Measurements from ENCODE around the gene SLC38A5.

The SLC38A5 gene

DNA sequence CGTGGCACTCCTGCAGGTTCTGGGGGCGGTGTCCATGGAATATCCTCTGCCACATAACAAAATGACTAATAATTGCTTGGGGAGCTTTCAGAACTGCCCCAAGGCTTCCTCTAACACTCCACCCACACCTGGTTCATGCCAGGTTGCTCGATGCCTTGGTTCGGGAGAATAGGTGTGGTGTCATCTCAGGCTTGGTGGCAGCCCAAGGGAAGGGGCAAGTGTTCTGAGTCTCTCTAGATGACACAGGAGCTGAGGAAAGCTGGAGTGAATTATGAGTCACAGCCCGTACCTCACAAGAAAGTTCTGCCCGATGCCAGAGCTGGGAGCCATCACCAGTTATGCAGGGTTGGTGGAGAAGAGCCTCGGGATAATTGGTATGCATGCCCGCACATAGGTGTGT is 20.6 kb upstream of the SLC38A5 start:
- DNase-seq, result no peak

DNA sequence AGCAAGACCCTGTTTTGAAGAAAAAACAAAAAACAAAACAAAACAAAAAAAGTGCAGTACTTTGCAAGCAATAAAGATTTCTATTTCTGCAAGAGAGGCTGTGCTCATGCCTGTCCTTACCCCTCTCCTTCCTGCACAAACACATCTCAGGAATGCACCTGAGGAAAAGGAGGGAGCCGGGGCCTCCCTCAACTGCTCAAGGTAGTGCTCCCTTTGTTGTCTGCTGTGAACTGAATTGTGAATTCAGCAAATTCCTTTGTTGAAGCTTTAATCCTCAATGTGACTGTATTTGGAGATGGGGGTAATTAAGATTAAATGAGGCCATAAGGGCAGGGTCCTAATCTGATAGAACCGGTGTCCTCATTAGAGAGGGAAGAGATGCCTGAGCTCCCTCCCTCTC is 19.8 kb upstream of the SLC38A5 start:
- no peak for DNase-seq

DNA sequence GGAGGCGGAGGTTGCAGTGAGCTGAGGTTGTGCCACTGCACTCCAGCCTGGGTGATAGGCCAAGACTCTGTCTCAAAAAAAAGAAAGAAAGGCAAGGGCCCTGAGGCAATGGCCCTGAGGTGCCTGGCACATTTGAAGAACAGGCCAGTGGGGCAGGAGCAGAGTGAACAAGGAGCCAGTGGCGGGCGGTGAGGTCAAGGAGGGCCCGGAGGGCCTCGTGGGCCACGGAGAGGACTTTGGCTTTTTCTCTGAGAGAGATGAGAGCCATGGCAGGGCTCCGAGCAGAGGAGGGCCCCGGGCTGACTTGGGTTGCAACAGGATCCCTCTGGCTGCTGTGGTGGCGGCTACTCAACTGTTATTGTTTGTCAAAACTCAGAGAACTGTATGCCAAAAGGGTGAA is 19.2 kb upstream of the SLC38A5 start:
- DNase-seq, result no peak

DNA sequence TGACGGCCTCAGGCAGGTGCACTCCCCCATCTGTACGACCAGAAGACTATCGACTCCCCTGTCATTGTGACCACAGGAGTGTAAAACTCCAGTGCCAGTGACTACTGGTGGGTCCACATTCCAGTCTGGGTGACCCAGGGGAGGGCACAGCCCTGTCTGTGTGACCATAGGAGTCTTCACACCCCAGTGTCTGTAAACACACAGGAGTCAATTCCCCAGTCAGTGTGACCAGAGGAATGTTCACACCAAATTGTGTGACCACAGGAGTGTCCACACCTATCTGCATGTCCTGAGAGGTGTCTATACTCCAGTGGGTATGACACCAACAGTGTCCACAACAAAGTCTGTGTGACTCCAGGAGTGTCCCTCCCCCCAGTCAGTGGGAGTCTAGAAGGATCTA is 18.0 kb upstream of the SLC38A5 start:
- no peak for DNase-seq

DNA sequence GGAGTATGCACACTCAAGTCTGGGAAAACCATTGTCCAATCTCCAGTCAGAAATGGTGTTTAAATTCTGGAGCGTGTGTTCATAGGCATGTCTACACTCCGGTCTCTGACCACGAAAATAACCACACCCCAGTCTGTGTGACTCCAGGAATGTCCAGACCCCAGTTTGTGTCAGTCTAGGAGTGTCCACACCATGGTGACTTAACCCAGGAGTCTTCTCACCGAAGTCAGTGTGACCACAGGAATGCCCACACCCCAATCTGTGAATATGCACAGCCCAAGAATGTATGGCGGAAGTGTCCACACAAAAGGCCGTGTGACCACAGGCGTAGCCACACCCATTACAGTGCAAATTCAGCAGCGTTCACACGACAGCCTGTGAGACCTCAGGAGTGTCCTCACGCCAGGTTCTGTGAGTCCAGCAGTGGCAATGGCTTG is 17.3 kb upstream of the SLC38A5 start:
- no peak for DNase-seq

DNA sequence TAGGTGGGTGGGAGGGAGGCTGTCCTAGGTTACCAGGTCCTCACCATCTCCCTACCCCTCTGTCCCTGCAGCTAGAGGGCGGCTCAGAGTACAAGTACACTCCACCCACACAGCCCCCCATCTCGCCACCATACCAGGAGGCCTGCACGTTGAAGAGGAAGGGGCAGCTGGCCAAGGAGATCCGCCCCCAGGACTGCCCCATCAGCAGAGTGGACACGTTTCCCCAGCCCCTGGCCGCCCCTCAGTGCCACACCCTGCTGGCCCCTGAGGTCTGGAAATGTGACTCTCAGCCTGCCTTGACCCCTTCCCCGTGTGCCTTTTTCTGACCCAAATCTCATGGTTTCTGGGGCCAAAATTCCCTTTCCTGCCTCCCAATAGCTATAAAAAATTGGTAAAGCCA is 12.5 kb upstream of the SLC38A5 start:
- DNase-seq, result no peak

DNA sequence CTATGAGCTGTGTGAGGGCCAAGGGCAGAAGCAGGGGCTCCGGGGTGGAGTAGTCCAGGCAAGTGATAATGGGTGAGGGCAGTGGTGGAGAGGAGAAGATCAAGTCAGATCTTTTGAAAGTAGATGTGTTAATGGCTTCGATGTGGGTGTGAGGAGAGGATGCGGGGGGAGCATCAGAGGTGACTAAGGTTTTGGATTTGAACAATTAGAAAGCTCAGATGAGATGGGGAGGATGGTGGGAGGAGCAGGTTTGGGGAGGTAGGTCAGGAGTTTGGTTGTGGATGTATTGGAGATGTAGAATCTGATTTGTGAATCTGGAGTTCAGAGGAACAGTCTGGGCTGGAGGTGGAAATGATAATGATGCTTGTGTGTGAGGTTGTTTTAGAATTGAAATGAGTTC is 10.5 kb upstream of the SLC38A5 start:
- DNase-seq, result no peak

DNA sequence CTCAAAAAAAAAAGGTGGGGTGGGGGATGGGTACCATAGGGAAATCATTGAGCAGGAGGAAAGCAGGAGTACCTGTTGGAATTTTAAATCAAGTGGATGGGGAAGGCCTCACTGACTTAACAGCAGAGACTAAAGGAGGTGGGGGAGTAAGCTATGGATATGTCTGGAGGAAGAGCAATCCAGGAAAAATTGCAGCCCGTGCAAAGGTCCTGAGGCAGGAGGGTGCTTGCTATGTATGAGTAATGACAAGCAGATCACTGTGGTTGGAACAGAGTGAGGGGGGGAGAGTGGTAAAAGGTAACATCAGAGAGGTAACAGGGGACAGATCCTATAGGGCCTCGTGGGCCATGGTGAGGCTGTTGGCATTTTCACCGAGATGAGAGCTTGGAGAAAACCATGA is 10.1 kb upstream of the SLC38A5 start:
- no peak for DNase-seq

DNA sequence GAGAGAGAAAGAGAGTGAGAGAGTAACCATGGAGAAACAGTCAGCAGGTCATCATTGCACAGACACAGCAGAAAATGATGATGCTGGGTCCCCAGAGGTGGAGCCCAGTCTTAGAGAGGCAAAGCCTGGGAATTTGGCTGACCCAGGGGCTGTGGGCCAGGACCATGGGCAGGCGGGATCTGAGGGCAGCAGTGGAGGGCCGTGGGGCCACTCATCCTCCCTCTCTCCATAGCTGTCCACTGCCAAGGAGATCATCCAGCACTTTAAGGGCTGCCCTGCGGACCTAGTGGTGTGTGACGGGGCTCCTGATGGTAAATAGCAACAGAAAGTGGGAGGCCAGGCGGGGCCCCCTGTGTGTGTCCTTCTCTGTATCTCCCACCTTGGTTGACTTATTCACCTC is 8.7 kb upstream of the SLC38A5 start:
- DNase-seq, result no peak

DNA sequence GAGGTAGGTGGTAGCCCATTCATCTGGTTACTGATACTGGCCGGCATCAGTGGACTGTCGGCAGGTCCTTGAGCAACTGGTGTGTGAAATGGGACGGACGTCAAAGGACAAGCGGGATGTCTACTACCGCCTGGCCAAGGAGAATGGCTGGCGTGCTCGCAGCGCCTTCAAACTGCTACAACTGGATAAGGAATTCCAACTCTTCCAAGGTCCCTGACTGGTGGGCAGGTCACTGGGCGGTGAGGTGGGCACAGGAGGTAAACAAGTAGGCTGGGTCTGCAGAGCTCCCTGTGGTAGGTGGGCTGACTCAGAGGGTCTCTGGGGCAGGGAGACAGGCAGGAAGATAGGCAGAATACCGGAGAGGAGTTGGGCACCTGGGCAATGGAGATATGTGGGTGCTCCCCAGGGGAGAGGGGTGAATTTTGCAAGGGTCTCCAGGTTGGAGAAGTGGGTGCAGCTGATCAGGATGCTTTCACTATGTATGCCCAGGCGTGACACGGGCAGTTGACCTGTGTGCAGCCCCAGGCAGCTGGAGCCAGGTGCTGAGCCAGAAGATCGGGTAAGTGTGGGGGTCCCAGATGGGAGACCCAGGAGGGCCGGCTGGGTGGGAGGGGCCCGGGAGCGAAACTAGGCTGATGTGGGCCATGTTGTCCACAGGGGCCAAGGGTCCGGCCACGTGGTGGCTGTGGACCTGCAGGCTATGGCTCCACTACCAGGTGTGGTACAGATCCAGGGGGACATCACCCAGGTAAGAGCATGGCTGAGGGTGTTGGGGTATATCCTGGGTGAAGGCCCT is 8.1 kb upstream of the SLC38A5 start:
- no peak for DNase-seq

DNA sequence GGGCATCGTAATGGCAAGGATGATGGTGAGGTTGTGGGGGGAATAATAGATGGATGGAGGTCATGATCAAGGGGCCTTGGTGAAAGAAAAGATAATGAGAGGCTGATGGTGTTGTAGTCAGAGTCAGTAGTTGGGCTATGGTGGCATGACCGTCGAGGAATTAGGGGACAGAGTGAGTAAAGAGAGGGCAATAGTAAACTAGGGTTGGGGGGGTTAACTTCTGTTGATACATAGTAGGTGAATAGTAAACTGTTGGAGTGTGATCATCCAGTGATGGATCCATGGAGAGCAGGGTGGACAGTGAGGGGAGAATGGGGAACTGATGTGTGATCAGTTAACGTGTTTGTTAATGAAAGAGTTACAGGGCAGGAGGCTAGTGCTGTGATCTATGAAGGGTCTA is 6.9 kb upstream of the SLC38A5 start:
- DNase-seq, result no peak

DNA sequence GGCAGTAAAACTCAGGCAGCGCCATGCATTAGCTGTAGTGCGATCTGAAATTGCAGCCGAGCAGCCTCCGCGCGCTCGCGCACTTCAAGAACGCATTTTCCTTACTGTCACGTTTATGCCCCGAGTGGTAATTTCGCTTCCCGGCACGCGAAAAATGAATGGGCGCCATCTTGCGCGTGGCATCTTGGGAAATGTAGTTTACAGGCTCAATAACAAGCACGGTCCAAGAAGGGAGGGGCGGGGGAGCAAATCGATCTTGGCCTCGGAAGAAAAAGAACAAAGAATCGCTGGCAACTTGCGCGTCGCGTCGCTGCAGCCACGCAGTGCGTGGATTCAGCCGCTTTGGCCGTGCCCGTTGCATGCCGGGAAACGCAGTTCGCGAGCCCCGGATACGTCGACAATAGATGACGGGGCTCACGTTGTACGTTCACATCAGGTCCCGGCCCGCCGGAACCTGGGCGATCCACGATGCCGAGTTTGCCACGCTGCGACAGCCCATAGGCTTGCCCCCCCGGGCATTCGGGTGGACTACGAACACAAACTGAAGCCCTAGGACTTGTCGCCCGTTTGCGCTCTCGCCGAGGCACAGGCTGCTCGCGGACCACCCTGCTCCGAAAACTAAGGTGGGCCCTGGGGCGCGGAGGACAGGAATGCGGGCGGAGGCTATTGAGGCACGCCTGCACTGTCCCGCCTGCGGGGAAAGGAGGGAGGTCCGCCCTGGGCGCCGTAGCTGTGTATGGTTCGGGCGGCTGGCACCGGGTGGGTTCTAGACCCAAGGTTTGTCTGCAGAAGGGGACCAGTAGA is 5.9 kb upstream of the SLC38A5 start, which contains the start of gene FTSJ1:
Gene FTSJ1 (plus strand): TSS at position 426 of the 804 bp plus-strand sequence. CDS start 1,849 bp downstream, outside the sequence.
- peak; percentile 94 for DNase-seq

DNA sequence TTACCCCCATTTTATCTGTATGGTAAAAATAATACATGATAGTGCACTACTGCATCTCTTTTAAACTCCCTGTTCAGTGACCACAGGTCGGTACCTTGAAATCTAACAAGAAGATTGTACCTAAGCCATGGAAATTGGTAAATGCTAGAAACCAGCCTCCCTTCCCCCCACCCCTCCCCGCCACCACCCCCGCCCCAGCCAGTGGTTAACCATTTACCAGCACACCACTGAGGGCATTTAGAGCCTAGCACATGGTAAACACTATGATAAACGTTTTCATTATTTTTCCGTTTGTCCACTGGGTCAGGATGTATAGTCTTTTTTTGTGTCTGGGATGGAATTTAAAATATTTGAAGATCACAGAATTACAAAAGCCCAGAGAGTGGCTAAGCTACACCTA is 5.2 kb upstream of the SLC38A5 start:
- no peak for DNase-seq

DNA sequence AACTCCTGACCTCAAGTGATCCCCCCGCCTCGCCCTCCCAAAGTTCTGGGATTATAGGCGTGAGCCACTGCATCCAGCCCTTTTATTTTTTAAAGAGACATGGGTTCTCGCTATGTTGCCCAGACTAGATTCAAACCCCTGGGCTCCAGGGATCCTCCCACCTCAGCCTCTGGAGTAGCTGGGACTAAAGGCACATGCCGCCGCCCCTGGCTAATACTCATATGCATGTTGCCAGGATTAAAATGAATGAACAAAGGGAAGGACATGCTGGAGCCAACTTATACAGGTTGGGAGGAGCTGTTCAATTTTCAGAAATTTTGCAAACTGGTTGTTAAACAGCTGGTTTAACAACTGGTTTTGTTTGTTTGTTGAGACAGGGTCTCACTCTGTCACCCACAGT is 4.5 kb upstream of the SLC38A5 start:
- no peak for DNase-seq

DNA sequence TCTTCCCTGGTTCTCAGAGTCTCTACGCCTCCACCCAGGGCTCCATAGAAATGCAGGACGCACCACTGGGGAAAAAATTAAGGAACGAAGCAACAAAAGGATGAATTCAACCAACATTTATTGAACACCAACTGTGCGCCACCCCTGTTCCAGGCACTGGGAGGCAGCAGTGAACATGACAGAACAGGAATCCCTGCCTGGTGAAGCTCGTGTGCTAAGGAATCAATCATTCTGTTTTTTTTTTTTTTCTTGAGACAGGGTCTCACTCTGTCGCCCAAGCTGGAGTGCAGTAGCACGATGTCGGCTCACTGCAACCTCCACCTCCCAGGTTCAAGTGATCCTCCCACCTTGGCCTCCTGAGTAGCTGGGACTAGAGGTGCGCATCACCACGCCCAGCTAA is 4.1 kb upstream of the SLC38A5 start:
- DNase-seq, result no peak

DNA sequence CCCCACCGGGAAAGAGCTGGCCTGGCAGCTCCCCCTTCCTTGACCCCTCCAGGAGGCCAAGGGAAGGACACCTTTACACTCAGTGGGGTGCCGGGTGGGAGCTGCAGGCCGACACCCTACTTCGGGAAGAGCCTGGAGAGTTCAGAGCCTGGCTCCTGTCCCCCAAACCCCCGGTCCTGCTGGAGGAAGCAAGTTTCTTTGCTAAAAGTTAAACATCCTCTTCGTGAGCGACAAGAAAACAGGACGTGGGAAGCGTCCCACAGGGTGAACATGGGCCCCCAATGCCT is 3.6 kb upstream of the SLC38A5 start:
- DNase-seq, result no peak

DNA sequence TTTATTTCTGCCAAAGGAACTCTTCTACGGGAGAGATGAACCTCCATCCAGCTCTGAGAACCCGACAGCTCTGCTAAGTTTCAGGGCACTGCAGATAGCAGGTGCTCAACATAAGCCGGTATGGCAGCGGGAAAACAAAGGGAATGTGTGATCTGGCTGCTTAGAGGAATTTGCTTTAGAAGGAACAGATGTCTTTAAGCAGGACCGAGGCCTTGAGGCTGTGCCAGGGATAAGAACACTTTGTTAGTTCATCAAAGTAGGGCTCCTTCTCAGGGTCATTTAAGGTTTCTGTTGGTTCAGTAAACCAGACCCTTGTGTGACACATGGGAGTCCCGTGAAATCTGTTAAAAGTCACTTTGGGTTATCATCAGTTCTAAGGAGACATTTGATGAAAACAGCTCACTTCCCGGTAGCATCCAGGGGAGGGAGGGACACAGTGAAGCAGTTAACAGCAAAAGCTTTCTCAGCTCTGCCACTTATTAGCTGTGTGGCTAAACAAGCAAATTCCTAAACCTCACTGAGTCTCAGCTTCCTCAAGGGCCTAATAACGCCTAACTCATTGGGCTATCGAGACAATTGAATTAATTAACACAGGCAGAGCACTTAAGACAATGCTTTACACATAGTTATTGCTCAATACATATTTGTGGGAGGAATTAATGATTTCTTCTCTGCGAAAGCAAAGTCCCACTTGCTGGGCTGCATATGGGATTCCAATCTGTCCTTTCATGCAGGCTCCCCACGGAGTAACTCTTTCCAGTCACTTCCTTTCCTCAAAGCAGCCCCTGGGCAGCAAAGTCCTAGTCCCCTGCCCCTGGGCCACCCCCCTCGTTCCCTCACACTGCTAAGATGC is 3.0 kb upstream of the SLC38A5 start:
- peak; percentile 45 for DNase-seq

DNA sequence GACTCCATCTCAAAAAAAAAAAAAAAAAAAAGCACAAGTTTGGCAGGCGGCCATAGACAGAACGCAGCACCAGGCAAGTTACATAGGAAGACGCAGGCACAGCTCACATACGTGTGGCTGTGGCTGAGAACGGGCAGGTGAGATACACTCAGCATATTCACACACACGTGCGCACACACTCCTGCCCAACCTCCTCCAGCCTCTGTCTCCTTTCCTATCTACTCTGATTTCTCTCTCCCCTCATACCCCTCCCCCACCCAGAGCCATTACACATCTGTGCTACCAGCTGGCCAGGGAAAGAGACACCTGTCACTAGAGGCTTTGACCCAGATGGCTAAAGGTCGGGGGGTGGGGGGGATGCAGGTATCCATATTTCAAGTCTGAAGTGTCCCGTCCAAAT is 2.2 kb upstream of the SLC38A5 start:
- DNase-seq, result no peak

DNA sequence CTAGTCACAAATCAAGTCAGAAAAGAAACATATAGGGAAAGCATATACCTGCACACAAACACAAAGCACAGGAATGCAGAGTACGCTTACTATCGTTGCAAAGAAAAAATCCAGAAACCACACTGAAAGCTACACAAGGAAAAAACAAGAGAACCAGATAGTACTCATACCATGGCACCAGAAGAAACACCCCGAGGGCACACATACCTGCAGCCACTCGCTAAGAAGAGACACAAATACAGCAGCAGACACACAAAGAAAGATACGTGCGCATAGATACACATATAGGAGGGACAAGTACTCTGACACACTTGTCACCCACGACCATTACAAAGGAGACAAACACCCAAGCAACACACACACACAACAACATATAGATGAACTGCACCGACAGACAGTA is 1.4 kb upstream of the SLC38A5 start:
- no peak for DNase-seq

DNA sequence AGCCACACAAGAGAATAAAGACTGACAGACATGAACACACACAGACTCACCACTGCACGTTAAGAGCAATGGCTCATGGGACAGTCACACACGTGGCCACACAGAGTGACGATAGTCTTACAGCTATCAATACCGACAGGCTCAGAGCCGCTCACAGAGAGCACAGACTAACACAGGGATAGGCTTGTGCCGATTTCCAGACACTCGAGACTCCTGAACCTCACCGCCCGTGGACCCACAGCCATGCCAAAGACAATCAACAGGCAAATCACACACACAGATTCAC is 716 bp upstream of the SLC38A5 start:
- DNase-seq, result no peak

DNA sequence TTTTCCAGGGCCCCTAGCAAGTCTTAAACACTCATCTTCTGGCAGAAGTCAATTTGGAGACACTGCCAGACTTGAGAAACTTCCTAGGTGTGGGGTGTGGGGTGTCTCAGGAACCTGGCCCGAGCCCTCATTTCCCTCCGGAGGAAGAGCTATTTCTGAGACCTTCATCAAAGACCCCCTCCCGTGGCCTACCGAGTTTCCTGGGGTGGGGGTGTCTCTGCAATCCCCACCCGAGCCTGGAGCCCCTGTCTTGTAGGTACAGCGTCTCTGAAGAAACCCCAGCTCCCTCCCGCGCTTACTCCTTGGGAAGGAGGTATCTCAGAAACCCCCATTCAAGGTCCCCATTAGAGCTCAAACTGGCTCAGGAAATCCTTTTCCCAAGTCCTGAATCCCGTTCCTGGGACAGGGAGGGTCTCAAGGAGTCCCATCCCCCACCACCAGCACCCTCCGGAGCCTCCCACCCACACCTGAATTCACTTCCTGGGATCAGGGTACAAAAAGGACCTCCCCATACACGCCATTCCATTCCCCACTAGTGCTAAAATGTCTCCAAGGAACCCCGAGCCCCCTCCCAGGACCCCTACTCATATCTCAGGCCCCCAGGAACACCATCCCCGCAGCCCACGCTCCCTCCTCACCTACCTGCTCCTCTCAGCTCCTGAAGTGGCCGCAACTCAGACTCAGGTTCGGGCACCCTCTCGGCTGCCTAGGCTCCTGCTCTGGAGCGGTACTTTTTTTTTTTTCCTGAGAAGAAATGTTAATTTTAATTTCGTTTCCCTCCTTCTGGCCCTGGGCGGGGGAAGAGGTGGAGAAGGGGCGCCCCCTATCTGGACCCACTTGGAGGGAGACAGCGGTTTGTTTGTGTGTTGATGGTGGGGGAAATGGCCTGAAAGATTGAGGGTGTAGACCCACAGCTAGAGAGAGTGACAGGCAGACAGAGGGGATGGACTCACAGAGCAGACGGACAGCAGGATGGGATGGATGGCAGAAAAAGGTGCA is 1.1 kb downstream of the SLC38A5 start:
- no peak for DNase-seq

DNA sequence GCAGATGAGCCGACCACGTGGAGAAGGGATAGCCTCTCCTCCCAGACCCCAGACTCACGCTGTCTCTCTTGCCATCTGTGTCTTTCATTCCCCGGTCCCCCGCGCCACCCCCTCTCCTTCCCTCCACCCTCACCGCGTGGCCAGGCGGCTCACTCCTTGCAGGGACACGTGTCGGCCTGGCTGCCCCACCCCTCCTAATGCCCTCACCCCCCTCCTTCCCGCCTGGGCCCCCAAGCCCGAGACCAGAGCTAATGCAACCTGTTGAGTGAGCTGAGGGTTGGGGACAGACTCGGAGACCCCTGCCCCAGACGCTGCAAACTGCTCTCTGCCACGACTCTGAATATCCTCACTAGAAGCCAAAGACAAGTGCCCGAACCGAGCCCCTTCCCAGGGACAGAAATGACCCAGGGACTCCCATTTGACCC is 1.8 kb downstream of the SLC38A5 start:
- DNase-seq, result peak; percentile 42

Measured in eye (tissue), 1 donor.